ENCODE data around the gene WFDC9.

Gene WFDC9

GRCh38 chr20:45564760-45565276, 66.3 kb downstream of the WFDC9 start:
- TF ChIP-seq CTCF (IDR thresholded peaks at IDR 0.05; ENCODE audit: low read depth, low read length) = no peak
- DNase-seq (ENCODE audit: low read depth, low spot score) = no peak
- H3K4me3 ChIP-seq (ENCODE audit: low read depth, low read length) = no peak overlapping the region
- in situ Hi-C loops (cut with HindIII; ENCODE audit: low sequenced_read_pairs) = no loop called here
